Stimulated activated CD8-positive, alpha-beta memory T cell treated with anti-CD3 and anti-CD28 coated beads, Interleukin-12 subunit alpha, Interleukin-12 subunit beta, amount 100 ng/mL, for 24 hours (primary cell): ENCODE data around the gene COL15A1.
"Not testable (repeated sequence)": the region's sequence is repeated elsewhere in the genome, so short reads cannot be mapped to it uniquely, and the experiment has no call there.

ENCODE experiments used
- DNase-seq: peaks from one replicate; pipeline ENCODE4 v3.0.0-alpha.2; 2020; ENCODE audit errors: extremely low read depth

COL15A1 gene

DNA sequence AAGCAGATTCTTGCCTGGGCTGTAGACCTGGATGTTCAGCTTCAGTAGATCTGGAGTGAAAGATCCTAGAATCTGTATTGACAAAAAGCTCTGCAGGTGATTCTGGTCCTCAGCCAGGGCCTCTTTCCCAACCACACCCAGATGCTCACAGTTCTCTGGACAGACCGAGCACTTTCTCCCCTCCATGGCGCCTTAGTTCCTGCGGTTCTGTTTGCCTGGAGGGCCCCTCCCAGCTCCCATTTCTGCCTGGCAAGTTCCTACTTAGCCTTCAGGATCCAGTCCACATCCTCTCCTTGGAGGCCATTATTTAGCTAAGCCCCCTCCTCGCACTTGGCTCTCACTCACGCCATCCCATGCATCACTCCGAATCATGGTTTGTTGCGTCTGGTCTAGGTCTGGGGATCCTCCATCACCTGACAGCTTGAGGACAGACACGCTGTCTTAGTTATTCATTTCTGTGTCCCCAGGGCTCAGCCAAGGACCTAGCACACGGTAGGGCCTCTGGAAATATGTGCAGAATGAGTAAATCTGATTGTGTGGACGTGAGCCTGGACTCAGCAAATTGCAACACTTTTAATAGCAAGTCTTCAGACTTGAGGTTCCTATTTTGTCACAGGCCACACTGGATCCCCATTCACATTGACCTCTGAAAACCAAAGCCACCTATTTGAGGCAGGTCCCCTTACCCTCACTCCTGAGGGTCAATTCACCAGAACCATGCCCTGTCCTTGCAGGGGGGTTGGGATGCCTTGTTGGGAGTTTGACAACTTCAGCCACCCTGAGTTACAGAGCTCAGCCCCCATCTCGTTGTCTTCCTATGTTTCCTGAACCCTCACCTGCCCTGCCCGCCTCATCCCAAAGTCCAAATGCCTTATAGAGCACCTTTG is 50.7 kb downstream of the COL15A1 start:
- no peak for DNase-seq

DNA sequence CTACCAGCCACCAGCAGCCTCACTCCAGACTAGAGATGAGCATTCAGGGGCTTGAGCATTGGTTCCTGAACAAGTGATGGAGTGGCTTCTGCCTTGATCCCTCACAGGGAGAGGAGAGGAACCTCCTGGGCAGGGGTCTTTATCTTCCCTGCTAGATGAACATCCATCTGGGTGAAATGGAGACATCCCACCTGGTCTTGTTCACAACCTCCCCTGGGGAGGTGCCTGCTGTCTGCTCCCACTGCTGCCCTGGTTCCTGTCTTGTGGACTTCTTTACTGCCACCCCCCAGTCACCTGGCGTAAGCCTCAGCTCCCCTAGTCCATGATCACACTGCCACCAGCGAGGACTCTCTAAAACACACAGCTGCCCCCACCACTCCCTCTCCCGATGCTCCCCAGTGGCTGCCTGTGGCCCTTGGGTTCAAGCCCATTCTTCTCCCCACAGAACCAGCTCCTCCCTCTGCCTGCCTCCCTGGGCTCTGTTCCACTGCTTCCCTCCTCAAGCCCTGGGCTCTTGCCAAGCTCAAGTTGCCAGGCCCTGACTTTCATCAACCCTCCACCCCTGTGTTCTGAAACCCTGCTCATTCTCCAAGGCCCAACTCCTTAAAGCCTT is 51.5 kb downstream of the COL15A1 start:
- DNase-seq: no peak

DNA sequence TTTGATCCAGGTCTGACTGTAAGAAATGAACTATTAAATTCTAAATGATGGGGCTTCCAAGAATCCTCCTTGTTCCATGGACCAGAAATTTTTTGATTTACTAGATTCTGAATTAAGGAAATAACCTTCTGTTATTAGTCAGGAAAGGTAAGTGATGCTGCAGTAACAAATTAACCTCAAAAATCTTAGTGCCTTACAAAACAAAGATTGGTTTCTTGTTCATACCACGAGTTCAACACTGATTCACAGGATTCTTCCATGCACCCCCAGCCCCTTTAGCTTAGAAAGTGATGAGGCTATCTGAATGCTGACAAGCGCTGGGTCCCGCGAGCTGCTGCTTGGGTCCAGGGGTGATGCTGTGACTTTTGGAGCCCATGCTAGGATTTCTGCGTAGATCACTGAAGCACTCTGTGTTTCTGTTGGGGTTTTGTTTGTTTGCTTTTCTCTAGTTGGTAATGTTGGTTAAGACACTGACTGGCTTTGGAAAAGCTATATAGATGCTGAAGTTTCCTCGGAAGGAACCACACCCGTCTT is 52.3 kb downstream of the COL15A1 start:
- DNase-seq: no peak

DNA sequence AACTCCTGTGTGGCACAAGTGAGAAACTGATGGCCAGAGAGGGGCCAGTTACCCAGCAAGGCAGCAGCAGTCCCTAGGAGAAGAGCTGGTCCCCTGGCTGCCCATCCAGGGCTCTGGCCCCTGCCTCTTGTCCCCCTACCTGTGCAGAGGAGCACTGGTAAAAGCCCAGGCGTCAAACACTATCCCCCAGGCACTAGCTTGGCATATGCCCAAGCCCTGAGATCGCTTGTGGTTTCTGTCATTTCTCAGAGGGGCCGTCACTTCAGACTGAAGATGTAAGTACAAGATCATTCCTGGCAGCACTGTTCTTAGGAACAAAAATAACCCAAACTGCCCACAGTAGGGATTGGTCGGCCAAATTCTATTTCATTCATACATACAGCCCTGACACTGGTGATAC is 53.9 kb downstream of the COL15A1 start:
- no peak for DNase-seq

DNA sequence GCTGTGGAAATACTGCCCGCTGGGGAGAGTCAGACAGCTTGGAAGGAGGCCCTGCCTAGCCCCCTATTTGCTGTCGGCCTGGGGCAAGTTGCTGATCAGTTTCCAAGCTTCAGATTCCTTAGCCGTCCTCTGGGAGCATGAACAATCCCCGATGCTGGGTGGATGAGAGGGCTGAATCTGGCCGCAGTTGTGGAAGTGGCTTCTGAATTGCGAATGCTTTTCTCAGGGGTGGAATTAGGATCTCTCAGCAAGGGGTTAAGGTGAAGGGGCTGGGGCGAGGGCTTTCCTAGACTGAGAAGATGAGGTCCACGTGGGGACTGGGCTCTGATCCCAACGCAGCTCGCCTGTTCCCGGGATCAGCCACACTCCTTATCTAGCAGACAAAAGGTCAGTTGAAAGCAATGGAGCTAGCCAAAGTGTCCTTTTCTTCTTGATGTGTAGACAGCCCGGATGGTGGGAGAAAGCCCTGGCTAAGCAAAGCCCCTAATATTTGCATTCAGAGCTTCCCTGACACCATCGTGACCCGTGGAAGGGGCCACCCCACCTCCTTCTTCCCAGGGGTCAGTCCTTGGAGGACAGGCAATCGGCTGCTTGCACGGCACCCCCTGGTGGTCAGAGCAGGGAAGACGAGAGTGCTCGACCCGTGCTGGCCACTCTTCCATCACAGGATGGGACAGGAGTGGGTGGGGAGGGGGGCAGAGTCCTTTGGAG is 54.9 kb downstream of the COL15A1 start:
- DNase-seq: peak; percentile 20

DNA sequence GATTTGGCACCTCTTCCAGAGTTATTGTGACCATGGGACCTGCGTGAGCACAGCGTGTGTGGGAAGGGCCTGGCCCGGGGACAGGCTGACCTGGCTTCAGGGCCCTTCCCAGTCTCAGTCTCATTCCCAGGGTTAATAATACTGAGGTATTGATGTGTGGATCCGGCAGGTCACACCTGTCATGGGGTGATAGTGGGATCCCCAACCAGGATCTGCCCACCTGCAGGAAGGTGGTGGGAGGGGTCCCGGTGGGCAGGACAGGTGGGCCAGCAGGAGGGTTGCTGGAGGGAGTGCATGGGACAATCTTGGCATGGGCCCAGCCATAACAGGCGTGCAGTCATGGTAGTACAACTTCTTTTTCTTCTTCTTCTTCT is 55.4 kb downstream of the COL15A1 start:
- no peak for DNase-seq

DNA sequence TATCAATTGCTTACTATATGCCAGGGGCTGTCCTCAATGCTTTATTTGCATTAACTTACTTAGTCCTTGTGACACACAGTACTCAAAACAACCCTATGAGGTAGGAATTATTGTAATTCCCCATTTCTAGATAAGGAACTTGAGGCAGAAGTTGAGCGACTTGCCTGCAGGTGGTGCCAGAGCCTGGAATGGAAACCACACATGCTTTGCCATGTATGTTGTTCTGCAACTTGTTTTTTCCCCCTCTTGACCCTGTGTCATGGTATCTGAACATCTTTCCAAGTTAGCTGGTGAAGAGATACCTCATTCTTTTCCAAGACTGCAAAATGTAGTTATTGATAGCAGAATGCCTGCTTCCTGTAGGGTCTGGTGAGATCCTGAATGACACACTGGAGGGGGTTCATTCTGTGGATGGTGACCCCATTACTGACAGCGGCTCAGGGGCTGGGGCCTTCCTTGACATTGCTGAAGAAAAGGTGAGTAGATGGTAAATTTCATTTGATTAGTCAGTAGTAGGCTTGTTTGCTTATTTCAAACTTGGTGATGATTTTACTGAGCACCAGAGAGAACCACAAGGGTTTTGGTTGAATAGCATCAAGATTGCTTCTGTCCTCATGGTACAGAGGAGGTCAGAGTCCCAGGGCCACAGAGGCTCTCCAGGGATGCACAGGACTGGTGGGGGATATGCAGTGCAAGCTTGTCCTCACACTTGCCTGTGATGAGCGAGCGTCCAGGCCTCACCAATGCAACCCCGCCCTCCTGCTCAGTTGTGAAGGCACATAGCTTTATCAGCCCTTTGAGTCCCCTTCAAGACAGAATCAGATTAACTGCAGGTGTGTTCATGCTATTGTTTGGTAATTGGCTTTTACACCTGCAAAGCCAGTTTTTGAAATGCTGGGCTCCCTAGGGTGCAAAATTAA is 57.0 kb downstream of the COL15A1 start:
- DNase-seq: no peak

DNA sequence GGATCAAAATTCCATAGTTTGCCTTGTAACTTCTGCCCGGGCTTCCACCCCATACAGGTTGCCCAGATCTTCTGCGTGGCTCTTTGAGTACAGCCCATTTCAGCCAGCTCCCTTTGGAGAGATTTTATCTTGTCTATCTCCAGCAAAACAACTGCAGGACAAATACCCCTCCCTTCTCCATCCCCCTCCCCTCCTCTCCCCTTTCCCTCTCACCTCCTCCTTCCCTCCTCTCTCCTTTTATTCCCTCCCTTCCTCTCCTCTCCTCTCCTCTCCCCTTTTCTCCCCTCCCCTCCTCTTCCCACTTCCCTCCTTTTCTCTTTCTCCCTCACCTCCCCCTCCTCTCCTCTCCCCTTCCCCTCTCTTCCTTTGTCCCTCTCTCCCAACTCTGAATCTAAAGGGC is 58.2 kb downstream of the COL15A1 start:
- DNase-seq: no peak

DNA sequence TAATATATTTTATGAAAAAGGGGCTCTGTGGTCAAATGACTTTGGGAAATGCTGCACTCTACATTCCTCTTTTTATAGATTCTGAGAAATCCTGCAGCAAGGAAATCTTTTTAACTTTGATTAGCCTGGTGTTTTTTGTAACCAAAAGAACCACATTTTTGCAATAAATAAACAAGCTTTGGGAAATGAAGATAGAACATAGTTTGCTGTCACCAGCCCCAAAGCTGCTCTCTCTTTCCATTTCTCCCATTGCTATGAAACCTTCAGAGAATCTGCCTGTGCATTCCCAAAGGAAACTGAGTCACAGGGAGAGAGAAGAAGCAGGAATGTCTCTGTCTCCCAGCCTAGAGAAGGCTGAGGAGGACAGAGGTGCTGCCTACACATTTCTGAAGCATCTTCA is 59.0 kb downstream of the COL15A1 start:
- DNase-seq: no peak

DNA sequence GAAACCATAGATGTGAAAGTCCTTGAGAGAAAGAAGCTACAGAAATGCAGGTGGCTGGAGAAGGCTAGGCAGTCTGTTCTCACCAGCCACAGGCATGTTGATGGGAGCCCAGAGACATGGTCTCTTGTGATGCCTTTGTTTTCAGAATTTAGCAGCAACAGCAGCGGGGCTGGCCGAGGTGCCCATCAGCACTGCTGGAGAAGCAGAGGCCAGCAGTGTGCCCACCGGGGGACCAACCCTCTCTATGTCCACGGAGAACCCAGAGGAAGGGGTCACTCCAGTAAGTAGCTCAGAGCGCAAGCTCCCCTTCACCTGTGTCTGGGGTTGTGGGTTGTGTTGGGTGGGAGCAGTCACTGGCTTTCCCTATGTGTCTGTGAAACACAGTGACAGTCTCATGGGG is 59.6 kb downstream of the COL15A1 start:
- no peak for DNase-seq

DNA sequence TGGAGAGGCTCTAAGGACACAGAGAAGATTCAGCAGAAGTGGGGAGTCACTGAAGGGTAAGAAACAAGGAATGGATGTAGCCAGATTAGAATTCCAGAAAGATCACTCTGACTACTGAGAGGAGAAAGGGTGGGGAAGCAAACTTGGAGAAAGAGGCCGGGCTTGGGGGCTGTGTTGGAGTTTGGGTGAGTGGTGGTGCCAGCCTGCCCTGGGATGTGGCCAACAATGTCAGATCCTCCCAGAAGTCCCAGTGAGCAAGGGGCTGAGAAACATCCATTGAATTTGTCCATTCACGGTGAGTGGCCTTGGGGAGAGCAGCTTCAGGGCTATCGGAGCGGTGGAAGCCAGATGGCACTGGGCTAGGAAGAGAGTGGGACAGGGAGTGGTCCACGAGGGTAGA is 60.4 kb downstream of the COL15A1 start:
- DNase-seq: no peak

DNA sequence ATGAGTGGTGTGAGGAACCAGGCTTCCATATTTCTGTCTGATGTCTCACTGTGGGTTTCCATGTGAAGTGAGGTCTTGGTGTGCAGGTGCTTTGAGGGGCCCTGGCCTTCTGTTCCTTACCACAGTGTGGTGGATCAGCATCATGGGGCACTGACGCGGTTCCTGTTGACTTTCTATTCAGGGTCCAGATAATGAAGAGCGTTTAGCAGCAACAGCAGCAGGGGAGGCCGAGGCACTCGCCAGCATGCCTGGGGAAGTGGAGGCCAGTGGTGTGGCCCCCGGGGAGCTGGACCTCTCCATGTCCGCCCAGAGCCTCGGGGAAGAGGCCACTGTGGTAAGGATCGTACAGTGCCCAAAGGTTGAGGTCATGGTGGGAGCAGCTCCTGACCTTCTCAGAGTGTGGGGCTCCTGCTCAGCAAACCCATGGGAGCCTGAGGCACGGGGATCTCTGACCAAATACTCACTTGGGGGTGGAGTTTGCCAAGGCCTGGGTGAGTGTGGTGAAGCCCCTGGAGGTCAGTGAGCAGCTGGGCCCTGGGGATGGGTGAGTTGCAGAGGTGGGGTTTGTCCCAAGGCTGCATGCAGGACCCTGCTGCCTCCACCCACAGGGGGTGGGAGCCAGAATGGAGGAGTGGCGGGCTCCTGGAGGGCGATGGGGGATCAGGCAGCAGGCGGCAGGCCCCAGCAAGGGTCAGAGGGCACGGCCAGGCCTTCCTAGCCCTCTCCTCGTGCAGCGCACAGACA is 61.2 kb downstream of the COL15A1 start:
- DNase-seq: no peak

DNA sequence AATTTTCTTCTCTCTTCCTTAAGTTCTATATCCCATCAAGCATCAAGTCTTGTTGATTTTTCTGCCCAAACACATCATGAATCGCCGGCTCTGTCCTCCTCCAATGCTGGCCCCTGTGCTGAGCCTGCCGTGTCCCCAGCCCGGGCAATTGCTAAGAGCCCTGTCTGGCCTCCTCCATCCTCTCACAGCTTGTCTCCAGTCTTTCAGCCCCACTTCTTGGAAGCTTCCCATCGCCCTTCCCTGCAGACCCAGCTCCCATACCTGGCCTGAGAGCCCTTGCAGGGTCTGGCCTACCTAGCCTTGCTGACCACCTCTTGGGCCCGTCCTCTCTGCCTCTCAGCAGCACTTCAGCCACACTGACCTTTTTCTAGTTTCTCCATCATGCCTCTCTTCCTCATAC is 61.9 kb downstream of the COL15A1 start:
- no peak for DNase-seq

DNA sequence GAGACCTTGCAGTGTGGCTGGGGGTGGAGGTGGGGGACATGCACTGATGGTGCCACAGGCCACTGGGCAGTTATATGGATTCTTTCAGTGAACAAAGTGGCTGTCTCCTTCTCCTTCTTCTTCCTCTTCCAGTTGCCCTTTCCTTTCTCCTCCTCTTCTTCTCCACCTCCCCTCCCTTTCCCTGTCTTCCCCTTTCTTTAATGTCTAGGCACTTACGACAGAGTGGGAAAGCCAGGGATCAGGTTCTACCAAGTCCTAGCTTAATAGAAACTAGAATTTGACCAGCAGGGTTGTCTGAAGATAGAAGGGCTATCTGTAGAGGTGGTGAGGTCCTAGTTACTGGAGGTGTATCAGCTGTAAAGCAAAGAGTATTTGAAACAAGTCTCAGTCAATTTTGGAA is 62.8 kb downstream of the COL15A1 start:
- DNase-seq: no peak

DNA sequence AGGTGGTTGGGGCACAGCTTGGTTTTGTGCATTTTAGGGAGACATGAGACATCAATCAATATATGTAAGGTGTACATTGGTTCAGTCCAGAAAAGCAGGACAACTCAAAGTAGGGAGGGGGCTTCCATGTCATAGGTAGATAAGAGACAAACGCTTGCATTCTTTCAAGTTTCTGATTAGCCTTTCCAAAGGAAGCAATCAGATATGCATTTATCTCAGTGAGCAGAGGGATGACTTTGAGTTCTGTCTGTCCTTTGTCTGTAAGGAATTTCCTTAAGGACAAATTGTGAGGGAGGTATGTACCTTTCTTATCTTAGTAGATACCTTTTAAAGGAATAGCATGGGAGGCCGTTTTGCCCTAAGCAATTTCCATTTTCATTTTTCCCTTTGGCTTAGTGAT is 63.3 kb downstream of the COL15A1 start:
- DNase-seq: no peak

DNA sequence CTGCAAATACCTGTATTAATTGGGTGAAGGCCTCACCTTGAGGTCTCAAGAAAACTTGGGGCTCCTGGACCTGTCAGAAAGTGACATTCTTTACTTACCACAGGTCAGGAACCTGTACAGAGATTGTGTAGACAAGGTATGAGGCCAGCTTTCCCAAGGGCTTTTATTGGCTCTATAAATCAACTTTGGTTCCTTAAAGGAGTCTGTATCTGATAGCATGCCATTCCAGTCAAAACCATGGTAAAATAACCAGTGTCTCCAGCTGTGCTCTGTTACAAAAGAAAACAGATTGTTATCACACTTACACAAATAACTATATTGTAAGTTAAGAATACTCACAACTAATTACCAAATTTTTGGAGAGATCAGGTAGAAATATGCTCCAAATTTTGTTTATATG is 64.5 kb downstream of the COL15A1 start:
- no peak for DNase-seq

DNA sequence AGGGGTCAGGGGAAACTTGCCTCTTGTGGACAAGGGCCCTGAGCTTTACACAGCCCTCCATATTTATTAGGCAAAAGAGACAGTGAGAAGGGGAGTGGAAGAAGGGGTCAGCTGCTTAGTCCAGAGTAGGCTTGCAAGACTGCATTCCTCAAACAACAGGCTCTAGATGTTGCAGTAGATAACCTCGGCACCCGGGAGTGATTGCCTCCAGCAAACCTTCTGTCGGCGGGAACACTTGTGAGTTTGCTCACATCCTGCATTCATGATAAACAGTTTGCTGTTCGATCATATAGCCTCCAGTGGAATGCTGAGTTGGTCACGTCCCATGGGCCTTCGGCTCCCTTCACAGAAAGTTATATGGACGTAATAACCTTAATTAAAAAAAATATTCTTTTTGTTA is 66.7 kb downstream of the COL15A1 start:
- not testable (repeated sequence) for DNase-seq

DNA sequence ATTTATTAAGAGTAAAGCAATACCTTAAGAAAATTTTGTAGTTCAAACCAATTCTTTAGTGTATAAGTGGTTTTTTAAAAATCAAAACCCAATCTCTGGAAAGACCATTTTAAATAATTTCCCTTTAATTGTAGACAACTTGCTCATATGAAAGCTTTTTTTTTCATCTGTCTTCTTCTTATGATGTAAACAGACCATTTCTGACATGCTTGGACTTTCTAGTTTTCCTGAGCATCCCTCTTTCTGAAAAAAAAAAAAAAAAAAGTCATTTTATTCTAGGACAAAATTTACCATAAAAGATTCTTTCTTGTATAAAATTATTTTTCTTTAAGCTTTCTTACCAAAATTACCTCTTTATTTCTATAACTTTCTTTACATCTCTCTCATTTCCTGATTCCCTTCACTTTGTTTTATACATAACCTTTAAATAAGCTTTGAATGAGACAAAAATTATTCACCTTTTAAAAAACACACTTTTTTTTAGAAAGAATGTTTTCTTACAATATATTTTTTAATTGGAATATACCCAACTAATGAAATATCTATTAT is 67.5 kb downstream of the COL15A1 start:
- no peak for DNase-seq

DNA sequence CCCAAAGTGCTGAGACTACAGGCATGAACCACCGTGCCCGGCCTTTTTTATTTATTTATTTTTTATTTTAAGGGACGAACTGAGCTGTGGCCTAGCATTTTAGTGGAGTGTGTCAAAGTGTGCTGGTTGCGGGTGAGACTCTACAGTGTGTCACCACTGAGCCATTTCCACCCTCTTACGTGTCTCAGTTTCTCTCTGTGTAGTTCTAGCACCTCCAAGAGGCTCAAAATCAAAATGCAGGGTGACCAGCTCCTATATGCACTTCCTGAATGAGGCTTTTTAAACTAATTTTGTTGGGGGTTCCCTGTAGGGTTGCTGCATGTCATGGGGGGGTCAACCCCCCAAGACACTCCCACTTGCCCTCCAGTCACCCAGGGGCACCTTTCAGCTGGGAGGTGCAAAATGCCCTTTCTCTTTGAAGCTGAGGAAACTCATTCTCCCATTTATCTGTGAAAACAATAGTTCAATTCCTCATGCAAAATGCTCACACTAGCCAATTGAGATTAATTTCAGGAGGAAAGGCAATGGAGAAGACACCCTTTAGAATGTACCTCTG is 69.3 kb downstream of the COL15A1 start:
- DNase-seq: no peak

DNA sequence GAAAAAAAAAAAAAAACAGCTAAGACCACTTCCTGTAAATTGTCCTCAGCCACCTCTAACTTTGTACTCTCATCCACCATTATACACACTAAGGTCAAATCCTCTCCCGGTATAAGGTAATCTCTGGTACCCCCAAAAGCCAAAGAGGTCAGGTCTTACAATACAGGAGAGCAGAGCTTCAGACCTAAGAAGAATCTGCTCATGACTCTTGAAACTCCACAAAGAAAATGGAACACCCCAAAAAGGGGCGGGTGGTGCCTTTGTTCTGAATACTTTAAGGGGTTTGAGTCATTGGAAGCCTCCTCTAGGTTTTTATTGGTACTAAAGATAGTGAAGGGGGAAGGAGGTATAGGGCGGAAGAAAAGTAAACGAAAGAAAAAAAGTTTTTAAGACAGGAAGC is 69.8 kb downstream of the COL15A1 start:
- no peak for DNase-seq
